DMS114 treated with DMSO at 0.1 percent for 48 hours (cell line): ENCODE results near the gene NPAS3.

ENCODE experiments used
- DNase-seq: peaks from one replicate; lab custom pipeline; 2025; ENCODE audit not compliant: unreplicated experiment; lab: John Stamatoyannopoulos, UW

Gene NPAS3

DNA sequence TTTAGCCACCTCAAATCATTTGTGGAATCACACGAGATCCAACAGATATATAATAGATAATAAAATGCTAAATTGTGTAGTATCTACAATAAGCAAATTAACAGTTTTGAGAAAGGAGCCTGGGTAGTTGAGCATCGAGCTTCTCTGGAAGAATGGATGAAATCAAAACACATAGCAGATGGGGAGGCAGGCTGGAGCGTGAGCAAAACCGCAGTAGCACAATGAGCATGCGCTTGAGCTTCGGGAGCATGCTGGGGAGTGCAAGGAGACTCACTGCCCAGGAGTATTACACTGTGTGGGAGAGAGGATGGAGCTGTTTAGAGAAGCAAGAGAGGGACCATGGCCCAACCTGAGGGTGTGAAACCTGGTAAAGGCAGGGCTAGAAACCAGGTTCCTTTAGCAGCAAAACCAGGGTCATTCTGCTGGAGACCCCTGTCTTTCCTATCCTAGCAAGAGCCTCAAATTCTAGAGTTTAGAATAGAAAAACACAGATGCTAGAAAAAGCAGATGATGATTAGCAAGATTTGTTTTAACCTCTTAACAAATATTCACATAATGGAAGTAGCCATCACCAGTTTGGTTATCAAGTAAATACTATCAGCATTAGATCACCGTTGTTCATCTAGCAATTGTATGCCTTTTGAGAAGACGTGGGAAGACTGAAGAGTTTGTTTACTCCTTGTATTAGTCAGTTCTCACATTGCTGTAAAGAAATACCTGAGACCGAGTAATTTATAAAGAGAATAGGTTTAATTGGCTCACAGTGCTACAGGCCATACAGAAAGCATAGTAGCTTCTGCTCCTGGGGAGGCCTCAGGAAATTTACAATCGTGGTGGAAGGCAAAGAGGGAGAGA lies 527.4 kb downstream of the NPAS3 start:
- DNase-seq: no peak

GRCh38 chr14:33467971-33468370 lies 529.3 kb downstream of the NPAS3 start:
- DNase-seq: no peak

GRCh38 chr14:33469898-33470297 lies 531.2 kb downstream of the NPAS3 start:
- no peak for DNase-seq

DNA sequence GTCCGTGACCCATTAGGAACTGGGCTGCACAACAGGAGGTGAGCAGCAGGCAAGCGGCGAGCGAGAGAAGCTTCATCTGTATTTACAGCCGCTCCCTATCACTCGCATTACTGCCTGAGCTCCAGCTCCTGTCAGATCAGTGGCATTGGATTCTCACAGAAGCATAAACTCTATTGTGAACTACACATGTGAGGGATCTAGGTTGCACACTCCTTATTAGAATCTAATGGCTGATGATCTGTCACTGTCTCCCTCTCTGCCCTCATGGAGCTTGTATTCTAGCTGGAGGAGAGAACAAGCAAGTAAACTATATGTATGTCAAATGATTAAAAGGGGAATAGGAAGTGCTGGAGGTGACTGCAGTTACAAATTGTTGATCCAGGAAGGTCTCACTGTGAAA lies 533.1 kb downstream of the NPAS3 start:
- DNase-seq: no peak

GRCh38 chr14:33475623-33476022 lies 536.9 kb downstream of the NPAS3 start:
- DNase-seq: peak; percentile 0

DNA sequence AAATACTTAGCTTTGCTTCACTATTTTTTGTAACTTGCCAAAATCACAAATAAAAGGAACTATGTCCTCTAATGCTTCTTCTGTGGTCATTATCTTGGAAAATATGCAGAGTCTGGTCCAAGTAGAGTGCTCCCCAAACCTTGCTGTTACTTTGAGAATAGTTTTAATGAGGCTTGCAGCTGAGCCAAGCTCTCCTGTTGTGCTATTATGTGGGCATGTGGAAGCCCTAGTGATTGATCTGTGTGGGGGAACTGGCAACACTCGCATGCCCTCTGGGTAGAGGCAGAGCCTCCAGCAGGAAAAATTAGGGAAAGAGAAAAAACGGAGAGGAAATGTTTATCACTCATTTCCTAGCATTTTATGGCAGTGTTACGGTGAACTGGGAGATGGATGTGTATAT lies 539.1 kb downstream of the NPAS3 start:
- no peak for DNase-seq

DNA sequence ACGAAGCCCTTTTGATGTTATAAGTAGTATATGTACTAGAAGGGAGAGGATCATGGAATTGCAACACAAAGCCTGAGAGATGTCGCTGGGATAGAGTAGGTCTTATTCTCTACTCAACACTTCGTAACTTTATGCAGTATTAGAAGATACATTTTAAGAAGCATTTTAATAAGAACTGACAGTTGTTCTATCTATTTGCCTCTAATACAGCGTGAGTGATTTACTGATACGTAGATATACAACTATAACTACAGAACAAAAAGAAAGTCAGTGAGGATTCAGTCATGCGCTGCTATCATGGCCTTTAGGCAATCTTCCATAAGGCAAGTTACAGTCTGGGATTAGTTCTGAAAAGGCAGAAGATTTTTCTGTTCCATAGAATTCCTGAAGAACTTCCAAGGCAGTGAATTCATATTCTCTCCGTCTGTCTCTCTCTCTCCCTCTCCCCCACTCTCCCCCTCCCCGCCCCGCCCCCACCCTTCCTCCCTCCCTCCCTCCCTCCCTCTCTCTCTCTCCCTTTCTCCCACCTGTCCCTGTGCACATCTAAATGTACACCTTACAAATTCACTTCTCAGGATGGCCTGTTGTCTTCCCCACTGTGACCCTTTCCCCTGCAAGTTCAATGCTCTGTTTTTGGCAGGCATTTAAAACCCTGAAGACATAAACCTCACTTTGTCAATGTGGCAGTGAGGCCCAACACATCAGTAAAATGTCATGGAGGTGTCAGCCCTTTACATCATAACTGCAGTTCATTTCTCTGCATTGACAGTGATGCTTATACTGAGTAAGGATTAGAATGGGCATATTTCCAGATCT lies 541.6 kb downstream of the NPAS3 start:
- DNase-seq: no peak

- DNase-seq: no peak
These were observed 542.2 kb downstream of the NPAS3 start for GRCh38 chr14:33480887-33481184.

- DNase-seq: no peak
These were observed 544.4 kb downstream of the NPAS3 start for GRCh38 chr14:33483110-33483509.

GRCh38 chr14:33483541-33483940 lies 544.9 kb downstream of the NPAS3 start:
- DNase-seq: no peak

- DNase-seq: no peak
These were observed 545.6 kb downstream of the NPAS3 start for GRCh38 chr14:33484264-33484663.

DNA sequence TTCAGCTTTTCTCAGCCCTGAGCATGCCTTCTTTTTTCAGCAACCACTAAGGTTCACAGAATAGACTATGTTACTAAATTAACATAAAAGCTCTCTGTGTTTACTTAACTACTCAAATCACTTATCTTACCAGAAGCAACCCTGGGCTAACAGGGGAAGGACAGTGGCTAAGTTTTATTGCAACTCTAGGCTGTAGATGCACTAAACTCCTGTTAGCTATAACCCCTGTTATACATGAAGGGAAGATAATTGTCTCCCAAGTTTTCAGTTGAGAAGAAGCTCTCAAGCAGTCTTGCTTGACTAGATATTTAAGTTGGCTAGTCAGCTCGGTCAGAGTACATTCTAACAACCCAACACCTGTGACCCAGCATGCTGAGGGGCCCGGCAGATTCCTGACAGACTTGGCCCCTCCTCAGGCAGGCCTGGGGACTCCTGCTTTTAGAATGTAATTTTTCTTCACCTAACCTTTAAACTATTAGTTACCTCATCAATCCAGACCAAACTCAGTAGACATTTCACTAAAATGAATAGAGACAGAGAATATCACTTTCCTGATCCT lies 547.7 kb downstream of the NPAS3 start:
- no peak for DNase-seq

DNA sequence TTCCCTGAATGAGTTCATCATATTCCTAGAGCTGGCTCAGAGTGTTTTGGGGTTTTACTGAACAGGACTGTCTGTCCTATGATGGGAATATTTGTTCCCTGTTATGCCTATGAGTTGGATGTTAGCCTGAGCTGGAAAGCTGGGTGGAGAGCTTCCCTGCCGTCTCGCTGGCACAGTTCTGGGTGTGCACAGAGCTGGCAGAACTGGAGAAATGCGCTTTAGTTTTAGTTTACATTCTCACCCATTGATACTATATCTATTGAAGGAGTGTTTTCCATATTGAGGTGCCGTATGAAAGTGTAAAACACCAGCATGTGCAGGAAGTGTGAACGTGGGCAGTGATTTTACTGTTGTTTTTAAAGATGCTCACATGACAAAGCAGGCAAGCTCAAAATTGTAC lies 549.9 kb downstream of the NPAS3 start:
- DNase-seq: no peak

- DNase-seq: no peak
These were observed 551.9 kb downstream of the NPAS3 start for GRCh38 chr14:33490555-33490954.

- DNase-seq: no peak
These were observed 552.4 kb downstream of the NPAS3 start for GRCh38 chr14:33491112-33491511.

GRCh38 chr14:33492491-33492890 lies 553.8 kb downstream of the NPAS3 start:
- DNase-seq: no peak

GRCh38 chr14:33493266-33493665 lies 554.6 kb downstream of the NPAS3 start:
- DNase-seq: no peak

DNA sequence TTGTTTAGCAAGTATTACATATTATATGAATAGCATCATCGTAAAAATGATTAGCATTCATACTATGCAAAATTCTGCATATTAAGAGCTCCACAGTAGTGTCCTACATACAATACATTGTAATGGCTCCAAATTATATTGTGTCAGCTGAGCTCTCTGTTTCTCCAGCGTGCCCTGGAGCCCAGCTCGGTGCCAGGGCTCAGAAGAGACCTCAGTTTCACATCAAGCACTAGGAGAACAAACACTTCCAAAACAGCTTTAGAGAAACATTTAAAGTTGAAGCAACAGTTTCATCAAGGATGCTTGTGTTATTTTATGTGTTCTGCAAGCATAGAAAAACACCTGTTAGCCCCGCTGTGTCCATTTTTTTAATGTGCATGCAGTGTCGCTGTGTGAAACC lies 555.3 kb downstream of the NPAS3 start:
- no peak for DNase-seq

GRCh38 chr14:33499687-33500086 lies 561.0 kb downstream of the NPAS3 start:
- no peak for DNase-seq

DNA sequence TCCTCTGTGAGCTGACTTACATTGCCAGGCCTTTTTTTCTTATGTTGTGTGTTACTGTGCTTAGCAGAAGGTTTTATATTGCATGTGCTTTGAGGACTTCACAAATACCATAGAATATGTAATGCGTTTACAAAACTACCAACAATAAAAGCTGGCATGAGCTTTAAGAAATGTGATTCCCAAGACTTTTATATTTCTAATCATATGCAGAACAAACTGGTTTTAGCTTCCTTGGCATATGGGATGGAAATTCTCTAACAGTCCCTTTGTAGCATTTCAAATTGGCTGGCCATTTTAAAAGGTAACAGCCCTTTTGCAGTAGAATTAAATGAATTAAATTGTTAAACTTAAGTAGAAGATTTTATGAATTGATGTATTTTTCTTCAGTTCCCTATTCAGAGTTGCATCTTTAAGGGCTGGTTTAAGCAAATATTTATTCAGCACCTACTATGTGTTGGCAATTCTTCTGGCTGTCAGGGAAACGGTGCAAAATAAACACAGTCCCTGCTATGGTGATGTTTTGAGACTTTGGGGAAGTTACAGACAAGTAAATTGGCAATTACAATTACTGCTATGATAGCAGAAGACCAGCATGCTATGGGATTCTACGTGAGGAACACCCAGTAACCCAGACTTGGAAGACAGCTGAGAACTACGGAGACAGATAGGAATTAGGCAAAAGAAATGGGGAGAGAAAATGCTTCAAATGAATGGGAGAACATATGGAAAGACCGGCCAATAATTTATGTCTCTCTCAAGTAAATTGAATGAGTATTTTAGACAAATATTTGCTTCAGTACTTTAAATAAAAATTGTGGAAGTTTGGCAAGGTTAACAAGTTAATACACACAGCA lies 565.8 kb downstream of the NPAS3 start:
- DNase-seq: no peak

GRCh38 chr14:33505266-33505962 lies 566.7 kb downstream of the NPAS3 start:
- no peak for DNase-seq
